SU-DHL-6 (cell line): Measurements from ENCODE around the gene PHTF1.

Experiments used
- H2AFZ ChIP-seq: fragments of 200-600 bp; sonication (generic); 2 replicates; pipeline ENCODE4 v1.6.1; 2014; ENCODE audit warnings: low read depth, mild to moderate bottlenecking, moderate library complexity, mixed read lengths, antibody characterized with exemption, low read length; ENCODE audit not compliant: severe bottlenecking
- H3F3A ChIP-seq: fragments of 200-600 bp; shearing (Covaris generic); 2 replicates; pipeline ENCODE4 v1.6.0; 2016; ENCODE audit warnings: antibody characterized with exemption, mild to moderate bottlenecking; ENCODE audit not compliant: insufficient read depth
- H3K27ac ChIP-seq: fragments of 200-600 bp; sonication (generic); 2 replicates; pipeline ENCODE4 v1.5.1; 2016; ENCODE audit warnings: low read depth, mild to moderate bottlenecking, low read length, moderate library complexity, mixed read lengths
- H3K27me3 ChIP-seq: fragments of 200-600 bp; sonication (generic), shearing (Covaris generic); 2 replicates; pipeline ENCODE4 v1.6.0; 2014; ENCODE audit warnings: mild to moderate bottlenecking, low read length
- H3K36me3 ChIP-seq: fragments of 200-600 bp; sonication (generic); 2 replicates; pipeline ENCODE4 v1.6.1; 2014; ENCODE audit warnings: mild to moderate bottlenecking, low read length, mixed read lengths
- H3K4me2 ChIP-seq: fragments of 300-600, 200-600 bp; shearing (Covaris generic), sonication (generic); 2 replicates; pipeline ENCODE4 v1.6.0; 2014; ENCODE audit warnings: low read length, low read depth, mild to moderate bottlenecking; ENCODE audit not compliant: poor library complexity, severe bottlenecking
- H3K4me3 ChIP-seq: fragments of 200-600 bp; sonication (generic); 2 replicates; pipeline ENCODE4 v1.5.1; 2014; ENCODE audit warnings: antibody characterized with exemption, low read length, mild to moderate bottlenecking, mixed read lengths; ENCODE audit not compliant: insufficient read depth, poor library complexity, severe bottlenecking
- H3K79me2 ChIP-seq: fragments of 200-600 bp; sonication (generic); 2 replicates; pipeline ENCODE4 v1.6.1; 2014; ENCODE audit warnings: mild to moderate bottlenecking, low read length, moderate library complexity; ENCODE audit not compliant: insufficient read depth
- H3K9ac ChIP-seq: fragments of 200-600 bp; sonication (generic); 2 replicates; pipeline ENCODE4 v1.7.0; 2014; ENCODE audit warnings: mild to moderate bottlenecking, low read length
- H3K9me2 ChIP-seq: fragments of 200-600 bp; sonication (generic); replicated peaks from 2 replicates; pipeline ENCODE4 v1.6.1; 2014; ENCODE audit warnings: low read length; ENCODE audit not compliant: insufficient read depth
- H3K9me3 ChIP-seq: fragments of 200-600 bp; sonication (generic); 2 replicates; pipeline ENCODE4 v1.6.1; 2014; ENCODE audit warnings: low read length, mixed read lengths; ENCODE audit not compliant: insufficient read depth
- H4K20me1 ChIP-seq: fragments of 200-600 bp; sonication (generic); 2 replicates; pipeline ENCODE4 v1.6.1; 2014; ENCODE audit warnings: low read depth, mild to moderate bottlenecking, antibody characterized with exemption, low read length, moderate library complexity, mixed read lengths
- EZH2phosphoT487 ChIP-seq: fragments of 200-600 bp; sonication (generic), shearing (Covaris generic); conservative IDR thresholded peaks from 2 replicates; pipeline ENCODE4 v1.6.1; 2018; ENCODE audit warnings: mild to moderate bottlenecking, antibody characterized with exemption, low read length, moderate library complexity, mixed read lengths
- TF ChIP-seq, protein P1 (sequence below): fragments of 200-600 bp; sonication (generic); IDR thresholded peaks from one replicate; pipeline ENCODE4 v1.5.1; 2017; ENCODE audit warnings: antibody characterized with exemption, mild to moderate bottlenecking, low read length, moderate library complexity; ENCODE audit not compliant: insufficient read depth, poor library complexity, severe bottlenecking

The PHTF1 gene

GRCh38 chr1:113805256-113805531 lies 45.9 kb upstream of the PHTF1 start:
- no peaks in the 10 kb centered on the region for H3F3A ChIP-seq
- H3K9me3 ChIP-seq = no peaks in the 10 kb centered on the region
- no peaks in the 10 kb centered on the region for H3K27me3 ChIP-seq
- H3K4me3 ChIP-seq = no peak overlapping the region
- no peak overlapping the region for H2AFZ ChIP-seq
- peaks cover 2% of the 10 kb centered on the region for H4K20me1 ChIP-seq
- H3K9ac ChIP-seq = no peak overlapping the region
- no peak overlapping the region for H3K27ac ChIP-seq
- peaks cover 96% of the 10 kb centered on the region for H3K79me2 ChIP-seq
- H3K9me2 ChIP-seq = no peaks in the 10 kb centered on the region
- no peak for TF ChIP-seq EZH2phosphoT487
- TF ChIP-seq, protein P1, sequence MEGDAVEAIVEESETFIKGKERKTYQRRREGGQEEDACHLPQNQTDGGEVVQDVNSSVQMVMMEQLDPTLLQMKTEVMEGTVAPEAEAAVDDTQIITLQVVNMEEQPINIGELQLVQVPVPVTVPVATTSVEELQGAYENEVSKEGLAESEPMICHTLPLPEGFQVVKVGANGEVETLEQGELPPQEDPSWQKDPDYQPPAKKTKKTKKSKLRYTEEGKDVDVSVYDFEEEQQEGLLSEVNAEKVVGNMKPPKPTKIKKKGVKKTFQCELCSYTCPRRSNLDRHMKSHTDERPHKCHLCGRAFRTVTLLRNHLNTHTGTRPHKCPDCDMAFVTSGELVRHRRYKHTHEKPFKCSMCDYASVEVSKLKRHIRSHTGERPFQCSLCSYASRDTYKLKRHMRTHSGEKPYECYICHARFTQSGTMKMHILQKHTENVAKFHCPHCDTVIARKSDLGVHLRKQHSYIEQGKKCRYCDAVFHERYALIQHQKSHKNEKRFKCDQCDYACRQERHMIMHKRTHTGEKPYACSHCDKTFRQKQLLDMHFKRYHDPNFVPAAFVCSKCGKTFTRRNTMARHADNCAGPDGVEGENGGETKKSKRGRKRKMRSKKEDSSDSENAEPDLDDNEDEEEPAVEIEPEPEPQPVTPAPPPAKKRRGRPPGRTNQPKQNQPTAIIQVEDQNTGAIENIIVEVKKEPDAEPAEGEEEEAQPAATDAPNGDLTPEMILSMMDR = no peak
- no peak overlapping the region for H3K4me2 ChIP-seq
- no peaks in the 10 kb centered on the region for H3K36me3 ChIP-seq

DNA sequence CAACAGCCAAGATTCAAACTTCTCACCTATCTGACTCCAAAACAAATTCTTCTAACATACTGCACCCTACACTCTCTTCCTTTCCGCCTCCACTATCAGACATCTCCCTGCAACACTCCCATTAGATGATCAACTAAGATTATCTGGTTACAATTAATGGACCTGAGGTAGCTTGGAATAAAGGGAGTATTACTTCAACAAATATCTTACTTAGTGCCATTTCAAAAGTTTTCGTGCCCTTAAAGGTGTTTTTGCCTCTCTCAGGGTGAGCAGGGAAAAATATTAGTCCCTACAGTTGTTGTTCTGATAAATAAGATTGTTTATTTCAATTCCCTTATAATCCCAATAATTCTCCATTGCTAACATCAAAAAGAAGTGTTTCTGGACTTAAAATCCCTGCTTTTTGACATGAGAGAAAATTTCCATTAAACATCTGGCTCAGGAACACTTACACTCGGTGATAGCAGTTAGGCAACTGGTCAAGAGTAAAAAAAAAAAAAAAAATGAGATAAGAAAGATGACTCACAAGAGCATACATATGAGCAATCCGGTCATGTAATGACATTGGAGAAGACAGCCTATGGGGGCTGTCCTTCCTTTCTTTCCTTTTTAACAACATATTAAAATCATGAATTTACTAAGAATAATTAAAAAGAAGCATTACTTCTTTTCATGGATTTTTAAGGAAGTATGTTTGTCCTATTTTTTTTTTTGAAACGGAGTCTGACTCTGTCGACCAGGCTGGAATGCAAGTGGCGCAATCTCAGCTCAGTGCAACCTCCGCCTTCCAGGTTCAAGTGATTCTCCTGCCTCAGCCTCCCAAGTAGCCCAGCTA lies 45.4 kb upstream of the PHTF1 start:
- no peak overlapping the region for H3K27ac ChIP-seq
- H3K4me3 ChIP-seq = no peak overlapping the region
- H3K9ac ChIP-seq = no peak overlapping the region

GRCh38 chr1:113802367-113803007 lies 43.2 kb upstream of the PHTF1 start:
- no peaks in the 10 kb centered on the region for H3F3A ChIP-seq
- no peak overlapping the region for H3K4me2 ChIP-seq
- no peaks in the 10 kb centered on the region for H3K9me2 ChIP-seq
- no peak overlapping the region for H3K9ac ChIP-seq
- TF ChIP-seq, protein P1 = no peak
- TF ChIP-seq EZH2phosphoT487 = no peak
- no peak overlapping the region for H3K27ac ChIP-seq
- H3K27me3 ChIP-seq = no peaks in the 10 kb centered on the region
- H2AFZ ChIP-seq = no peak overlapping the region
- H3K36me3 ChIP-seq = peaks cover 4% of the 10 kb centered on the region; the same call in 1 of the 2 replicates
- H3K9me3 ChIP-seq = no peaks in the 10 kb centered on the region
- H3K4me3 ChIP-seq = no peak overlapping the region
- peaks cover 94% of the 10 kb centered on the region for H3K79me2 ChIP-seq
- H4K20me1 ChIP-seq = peaks cover 8% of the 10 kb centered on the region

More for the DNA sequence above, 45.4 kb upstream of the PHTF1 start:
- Histone ChIP-seq H3K4me2 (no peak overlapping the region), H3K9me2 (no peaks in the 10 kb centered on the region), H4K20me1 (peaks cover 8% of the 10 kb centered on the region), H2AFZ (no peak overlapping the region), H3K36me3 (no peaks in the 10 kb centered on the region), H3K9me3 (no peaks in the 10 kb centered on the region), H3F3A (no peaks in the 10 kb centered on the region), H3K27me3 (no peaks in the 10 kb centered on the region), H3K79me2 (peaks cover 96% of the 10 kb centered on the region)
- TF ChIP-seq, protein P1 = no peak
- no peak for TF ChIP-seq EZH2phosphoT487
